ENCODE data around the gene SEC23B. TPM values are rescaled to one million over a fixed set of nuclear protein-coding genes. Genes with fewer than 3 reads are reported as not detected.

SEC23B gene
- total RNA-seq = 41.9 and 43.9 TPM in 2 replicates

GRCh38 chr20:18507218-18508191 lies at the start of gene SEC23B:
Gene SEC23B (plus strand): TSS chr20:18507940. CDS start chr20:18510836, 2,896 bp downstream.

GRCh38 chr20:18466894-18467730 lies 40.6 kb upstream of the SEC23B start, which contains the start of the genes DZANK1 and POLR3F:
Gene DZANK1 (minus strand): TSS chr20:18467030. CDS start chr20:18465358, 1,672 bp downstream.
Gene POLR3F (plus strand): TSS chr20:18467390. CDS start chr20:18467507, 117 bp downstream.

GRCh38 chr20:18496740-18497592 lies 10.8 kb upstream of the SEC23B start, which contains the start of gene RBBP9:
Gene RBBP9 (minus strand): TSS chr20:18497225. CDS start chr20:18497167, 58 bp downstream.

GRCh38 chr20:18566892-18567738 lies 59.4 kb downstream of the SEC23B start, which contains the start of gene SMIM26:
Gene SMIM26 (plus strand): TSS chr20:18567432. CDS start chr20:18567479, 47 bp downstream.

GRCh38 chr20:18587665-18588573 lies 80.2 kb downstream of the SEC23B start, which contains the start of gene DTD1:
Gene DTD1 (plus strand): TSS chr20:18588054. CDS start chr20:18588073, 19 bp downstream.

Other genes starting within 250 kb of the SEC23B start
- gene ZNF133, start 219.4 kb upstream of the SEC23B start, total RNA-seq = 14.3 and 20.8 TPM in 2 replicates
- gene DZANK1, start 40.9 kb upstream of the SEC23B start, total RNA-seq = 0.46 and 0.65 TPM in 2 replicates
- gene POLR3F, start 40.5 kb upstream of the SEC23B start, total RNA-seq = 11.6 and 14.0 TPM in 2 replicates
- 12.0 and 12.8 TPM in 2 replicates for gene RBBP9, start 10.7 kb upstream of the SEC23B start, total RNA-seq
- gene SMIM26, start 59.5 kb downstream of the SEC23B start, total RNA-seq = 109 and 115 TPM in 2 replicates
- gene DTD1, start 80.1 kb downstream of the SEC23B start, total RNA-seq = 104 and 117 TPM in 2 replicates